Measurements from ENCODE around the gene ENDOD1.
A peak's percentile ranks its signal among the peaks of the same experiment; 100 is the strongest.

The ENDOD1 gene

DNA sequence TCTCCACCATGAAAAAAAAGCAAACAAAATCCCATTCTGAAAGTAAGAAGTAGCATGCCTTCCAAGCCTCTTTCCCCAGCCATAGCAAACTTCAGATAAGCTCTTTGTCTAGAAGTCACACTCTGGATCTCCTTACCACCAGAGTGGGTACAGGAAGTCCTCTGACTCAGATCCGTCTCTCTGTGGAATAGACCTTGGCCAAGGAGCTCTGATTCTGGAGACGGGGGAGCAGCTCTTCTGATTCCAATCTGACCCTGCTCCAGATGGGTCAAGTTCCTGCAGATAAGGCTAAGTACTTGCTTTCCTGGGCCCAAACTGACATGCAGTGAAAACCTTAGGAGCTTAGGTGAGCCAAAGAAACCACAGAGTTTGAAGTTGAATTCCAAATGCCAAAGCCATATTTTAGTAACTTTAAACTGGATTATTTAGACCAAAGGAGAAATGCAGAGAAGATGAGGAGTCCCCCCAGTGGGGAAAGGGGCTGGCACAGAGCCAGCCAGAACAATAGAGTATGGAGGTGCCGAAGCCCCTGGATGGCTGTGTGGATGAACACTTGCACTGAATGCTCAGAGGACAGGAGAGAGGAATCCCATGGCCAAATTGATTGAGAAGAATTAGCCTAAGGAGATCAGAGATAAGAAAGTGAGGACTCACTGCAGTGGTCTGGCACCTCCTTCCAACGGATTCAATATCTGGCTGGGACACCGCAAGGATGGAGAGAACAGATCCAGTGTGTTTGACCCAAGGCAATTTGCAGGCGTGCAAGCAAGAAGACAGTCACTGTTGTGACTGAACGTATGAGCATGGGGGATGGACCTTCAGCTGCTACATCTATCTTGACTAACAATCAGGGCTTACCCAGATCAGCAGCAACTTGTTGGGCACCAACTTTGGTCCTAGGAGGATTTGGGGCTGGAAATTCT lies 54.9 kb downstream of the ENDOD1 start:
- no peak for DNase-seq

DNA sequence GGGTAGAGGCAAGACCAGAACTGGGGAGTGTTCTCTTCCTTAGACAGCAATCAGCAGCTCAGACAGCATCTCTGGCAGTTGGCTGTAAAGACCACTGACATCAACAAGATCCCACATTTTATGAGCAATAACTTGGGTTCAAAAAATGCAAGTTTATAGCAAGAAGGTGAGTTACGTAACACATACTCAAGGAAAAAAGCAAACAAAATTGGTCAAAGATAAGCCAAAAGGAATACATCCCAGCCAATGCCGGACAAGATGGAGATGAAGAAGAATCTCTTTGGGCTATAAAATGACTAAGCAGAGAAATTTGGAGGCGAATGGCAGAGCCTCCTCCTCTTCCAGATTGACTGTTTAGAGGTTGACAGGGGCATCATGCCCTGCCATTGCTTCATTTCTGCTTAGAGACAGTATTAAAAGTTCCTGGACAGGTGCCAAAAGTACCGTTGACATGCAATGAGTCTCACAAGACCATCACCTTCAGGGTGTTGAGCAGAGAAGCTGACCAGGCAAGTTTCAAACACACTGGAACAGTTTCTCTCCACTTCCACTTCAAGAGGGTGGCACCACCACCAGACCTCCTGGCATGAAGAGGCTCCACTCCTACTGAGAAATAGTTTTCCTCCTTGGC lies 55.9 kb downstream of the ENDOD1 start:
- peak; percentile 25 for DNase-seq

DNA sequence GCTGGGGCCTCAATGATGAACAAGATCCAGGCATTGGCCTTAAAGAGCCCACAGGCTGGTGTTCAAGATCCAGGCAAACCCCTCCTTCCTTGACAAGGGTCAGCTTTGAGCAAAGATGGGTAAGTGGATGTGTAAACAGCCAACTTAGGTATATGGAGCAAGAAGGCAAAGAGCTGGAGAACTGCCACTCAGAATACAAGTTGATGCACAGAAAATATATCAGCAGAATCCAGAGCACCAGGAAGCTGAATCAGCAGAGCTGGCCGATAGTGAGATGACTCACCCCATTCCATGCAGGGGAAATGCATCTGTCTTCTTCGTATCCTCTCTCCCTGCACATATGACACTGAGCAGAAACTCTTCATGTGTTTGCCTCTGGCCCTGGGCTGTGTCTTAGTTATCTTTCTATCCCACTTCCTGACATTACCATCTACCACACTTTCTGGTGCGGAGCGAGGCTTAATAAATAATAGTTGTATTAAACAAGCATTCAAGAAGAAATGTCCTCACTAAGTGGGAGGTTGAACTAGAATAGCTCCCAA lies 57.8 kb downstream of the ENDOD1 start:
- DNase-seq: peak; percentile 45

DNA sequence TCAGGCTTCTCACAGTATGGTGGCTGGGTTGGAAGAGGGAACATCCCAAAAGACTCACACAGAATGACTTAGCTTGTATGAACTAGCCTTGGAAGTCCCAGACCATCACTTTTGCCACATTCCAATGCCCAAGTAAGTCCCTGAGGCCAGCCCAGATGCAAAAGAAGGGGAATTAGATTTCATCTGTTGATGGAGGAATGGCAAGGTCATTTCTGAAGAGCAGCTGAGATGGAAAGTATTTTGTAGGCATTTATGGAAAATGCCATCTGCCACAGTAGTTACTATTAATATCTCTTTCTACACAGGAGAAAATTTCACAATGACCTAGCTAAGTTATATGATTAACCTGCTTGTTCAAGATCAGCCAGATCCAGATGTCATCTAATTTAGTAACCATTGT lies 58.8 kb downstream of the ENDOD1 start:
- no peak for DNase-seq

DNA sequence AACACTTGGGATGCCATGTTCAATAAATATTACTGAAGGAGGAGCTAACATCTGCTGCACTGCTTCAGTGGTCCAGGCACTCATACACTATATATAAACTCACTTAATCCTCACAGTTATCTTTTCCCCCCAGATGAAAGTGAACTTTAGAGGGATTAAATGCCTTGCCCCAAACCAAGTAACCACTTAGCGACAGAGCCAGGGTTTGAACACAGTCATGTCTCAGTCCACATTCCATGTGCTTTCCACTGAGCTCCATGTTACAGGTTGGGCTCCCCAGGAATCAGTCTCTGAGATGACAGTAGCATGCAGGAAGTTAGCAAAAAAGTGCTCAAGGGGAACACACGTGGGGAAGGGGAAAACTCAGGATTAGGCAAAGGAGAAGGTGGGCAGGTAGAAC lies 59.3 kb downstream of the ENDOD1 start:
- DNase-seq: no peak

DNA sequence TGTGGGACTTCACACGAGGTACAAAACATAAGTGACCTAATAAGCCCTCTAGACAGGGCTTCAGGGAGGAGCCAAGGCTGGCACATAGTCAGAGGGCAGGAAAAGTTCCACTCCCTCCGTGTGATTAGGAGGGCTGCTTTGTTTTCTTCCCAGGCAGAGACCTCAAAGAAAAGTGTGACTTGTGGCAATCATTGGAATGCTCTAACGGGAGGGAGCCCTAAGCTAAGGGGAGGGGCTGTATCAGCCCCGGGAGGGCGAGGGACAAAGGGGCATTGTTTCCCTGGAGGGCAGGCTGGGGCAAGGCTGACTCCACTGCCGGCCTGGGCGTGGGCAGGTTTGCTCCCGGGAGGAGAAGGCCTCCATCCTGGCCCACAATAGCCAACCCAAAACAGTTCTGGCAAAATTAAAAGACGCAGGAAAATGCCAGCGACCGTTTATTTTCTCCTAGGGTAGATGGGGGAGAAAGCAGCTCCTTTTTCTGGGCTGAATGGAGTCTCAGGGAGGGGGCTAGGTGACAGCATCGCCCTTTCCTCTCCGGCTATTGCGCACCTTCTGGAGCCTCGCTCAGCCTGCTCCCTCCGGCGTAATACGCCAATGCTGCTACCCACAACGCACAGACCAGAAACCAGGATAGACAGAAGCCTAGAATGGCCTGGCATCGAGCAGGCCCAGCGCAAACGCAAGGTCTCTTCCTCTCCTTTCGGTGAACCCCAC lies 60.2 kb downstream of the ENDOD1 start:
- peak; percentile 60 for DNase-seq

DNA sequence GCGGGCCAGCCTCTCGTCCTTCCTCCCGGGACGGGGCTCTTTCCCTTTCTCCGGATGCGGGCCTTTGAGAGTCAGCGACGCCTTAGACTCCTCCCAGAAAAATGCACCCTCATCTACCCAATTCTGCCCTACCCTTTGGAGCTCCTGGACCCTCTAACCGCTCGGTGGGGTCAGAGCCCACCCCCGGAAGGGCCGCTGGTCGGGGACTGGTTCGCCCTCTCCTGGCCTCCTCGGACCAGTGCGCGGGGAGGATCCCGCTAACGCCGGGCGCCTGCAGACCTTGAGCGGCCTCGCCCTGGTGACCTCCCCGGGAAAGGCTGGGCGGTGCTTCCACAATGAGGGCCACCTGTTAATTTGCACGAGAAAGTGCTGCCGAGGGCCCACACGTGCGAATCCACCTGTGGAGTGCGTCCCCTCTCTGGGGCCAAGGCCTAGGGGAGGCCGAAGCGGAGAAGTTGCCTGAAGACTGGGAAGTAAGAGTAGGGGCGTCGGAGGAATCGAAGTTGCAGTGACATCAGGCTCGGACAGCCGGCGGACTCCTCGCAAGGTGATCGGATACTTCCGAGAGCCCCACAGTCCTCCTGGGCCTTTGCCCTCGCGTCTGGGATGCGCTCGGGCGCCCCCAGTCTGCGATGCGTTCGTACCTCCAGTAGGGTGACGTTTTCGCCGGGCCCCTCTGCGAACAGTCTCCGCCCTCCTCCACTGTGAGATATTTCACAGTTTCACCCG lies 61.5 kb downstream of the ENDOD1 start:
- DNase-seq: peak; percentile 98

DNA sequence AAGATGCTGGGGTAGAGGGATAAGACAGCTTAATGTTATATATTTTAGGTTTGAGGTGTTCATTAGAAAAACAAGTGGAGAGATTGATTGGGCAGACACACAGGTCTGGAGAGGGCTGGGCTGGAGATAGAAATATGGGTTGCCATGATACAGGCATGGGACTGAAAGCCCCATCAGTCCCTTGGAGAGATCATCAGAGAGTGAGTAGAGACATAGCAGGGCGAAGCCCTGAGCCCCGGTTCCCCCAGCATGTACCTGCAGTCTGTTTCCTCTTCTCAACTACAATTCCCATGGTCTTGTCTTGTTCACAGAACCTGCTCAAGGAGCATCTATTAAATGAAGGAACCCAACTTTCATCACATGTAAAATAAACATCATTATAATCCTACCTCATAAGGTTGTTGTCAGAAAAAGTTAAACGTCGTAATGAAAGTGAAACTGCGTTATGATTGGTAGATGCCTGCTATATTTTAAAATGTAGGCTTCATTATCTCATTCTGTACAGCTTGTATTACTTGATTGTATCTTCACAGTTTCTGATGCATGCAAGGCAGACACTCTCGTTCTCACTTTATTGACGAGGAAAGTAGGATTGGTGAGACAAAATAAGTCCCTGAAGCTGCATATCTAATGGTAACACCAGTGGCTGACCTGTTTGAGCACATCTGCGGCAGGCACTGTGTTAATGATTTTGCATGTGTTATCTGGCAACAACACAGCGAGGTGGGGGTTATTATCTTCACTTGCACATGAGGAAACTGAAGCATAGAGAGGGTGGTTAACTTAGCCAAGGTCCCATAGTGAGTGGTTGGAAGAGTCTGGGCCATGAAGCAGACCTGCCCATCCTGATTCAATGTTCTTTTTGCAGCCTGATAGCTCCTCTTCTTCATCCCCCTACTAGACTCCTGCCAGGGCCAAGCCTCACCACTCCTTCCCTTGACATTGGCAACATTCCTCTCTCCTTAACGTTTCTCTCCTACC lies 63.5 kb downstream of the ENDOD1 start:
- DNase-seq: no peak

DNA sequence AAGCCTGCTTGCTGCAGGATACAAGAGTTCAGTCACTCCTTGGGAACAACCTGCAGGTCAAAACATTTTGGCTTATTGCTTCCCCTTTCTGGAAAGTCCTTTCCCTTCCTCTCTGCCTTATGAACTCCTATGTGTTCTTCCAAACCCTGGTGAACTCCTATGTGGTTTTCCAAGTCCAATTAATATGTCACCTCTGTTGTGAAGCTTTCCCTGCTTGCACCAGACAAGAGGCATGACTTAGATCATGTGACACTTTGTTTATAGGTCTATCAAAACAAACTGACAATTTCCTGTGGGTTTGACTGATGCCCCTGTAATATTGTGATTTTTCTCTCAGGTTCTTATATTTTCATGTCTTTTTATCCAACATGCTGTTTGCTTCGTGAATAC lies 64.2 kb downstream of the ENDOD1 start:
- DNase-seq: no peak

DNA sequence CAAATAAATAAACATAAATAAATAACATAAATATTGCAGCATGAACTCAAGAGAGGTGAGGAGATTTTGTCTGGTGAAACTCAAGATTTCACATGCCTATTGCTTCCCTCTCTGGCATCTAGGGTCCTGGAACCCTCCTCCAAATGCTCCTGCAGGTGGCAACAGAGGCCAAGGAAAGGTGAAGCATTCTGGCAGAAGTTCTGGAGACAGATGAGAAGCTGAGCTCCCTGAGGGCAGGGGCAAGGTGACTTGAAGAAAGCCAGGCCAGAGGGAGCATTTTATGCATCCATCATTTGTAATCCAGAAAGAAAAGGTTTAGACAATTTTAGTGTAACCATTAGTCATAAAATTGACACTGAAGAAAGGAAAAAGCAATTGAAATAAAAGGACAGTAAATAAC lies 64.9 kb downstream of the ENDOD1 start:
- peak; percentile 89 for DNase-seq

DNA sequence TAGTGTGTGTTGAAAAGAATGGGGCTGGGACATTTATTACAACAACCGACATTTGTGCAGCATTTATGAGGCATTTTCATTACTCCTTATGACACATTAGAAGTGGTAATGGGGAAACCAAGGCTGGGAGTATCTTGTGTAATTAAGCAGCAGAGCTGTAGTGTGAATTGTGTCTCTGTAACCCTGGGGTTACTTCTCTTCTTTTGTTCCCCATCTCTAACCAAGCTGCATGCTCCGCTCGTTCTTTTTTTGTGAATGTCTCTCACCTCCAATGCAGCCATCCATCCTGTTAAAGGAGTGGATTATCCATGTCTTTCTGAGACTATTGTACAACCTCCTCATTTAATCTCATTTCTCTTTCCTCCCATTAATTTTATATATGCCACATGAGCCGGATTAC lies 65.7 kb downstream of the ENDOD1 start:
- DNase-seq: no peak

DNA sequence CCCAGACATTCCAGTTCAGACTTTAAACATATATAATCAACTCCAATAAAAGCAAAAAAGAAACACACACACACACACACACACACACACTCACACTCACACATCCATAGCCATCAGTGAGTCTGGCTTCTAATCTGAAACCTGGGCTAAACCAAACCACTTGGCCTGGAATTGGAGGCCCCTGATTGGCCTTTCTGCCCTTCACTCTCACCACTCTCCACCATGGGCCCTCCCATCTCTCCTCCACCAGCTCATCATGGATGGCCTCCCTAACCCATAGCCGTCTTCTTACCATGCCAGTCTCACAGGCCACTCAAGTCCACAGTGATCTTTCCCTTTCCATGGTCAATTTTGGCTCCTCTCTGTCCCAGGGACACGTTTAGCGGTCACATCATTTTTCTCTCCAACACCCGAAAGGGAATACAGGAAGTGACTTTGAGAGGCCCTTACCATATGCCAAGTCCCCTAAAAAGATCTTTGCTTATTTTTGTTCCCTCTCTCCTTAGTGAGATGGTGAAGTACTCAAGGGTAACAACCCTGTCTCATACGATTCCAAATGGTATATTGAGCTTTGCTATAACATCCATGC lies 66.6 kb downstream of the ENDOD1 start:
- DNase-seq: no peak

DNA sequence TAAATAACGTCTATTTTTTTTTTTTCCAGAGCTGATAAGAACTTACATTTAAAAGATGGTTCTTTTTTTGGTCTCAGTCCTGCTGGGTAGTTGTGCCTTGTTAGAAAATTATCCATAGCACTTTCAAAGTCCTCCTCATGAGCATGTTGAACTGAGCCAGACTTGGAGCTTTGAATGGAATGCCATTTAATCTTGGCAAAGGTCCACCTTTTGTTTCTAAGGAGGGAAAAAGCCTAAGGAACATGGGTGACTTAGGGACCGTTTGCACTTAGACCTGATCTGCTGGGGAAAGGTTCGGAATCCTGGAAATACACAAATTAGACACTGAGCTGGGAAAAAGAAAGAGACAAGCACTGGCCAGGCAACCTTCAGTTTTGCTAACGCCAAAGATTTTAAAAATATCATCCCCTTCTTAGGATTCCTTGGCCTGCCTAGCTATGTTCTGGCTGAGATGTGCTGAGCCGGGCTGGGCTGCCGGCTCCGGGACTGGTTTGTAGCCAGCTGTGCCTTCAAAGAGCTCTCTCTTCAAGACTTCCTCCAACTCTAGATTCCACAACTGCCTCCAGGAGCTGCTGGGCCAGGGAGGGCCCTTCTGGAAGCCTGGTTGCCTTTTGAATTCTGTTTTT lies 67.4 kb downstream of the ENDOD1 start:
- peak; percentile 45 for DNase-seq

DNA sequence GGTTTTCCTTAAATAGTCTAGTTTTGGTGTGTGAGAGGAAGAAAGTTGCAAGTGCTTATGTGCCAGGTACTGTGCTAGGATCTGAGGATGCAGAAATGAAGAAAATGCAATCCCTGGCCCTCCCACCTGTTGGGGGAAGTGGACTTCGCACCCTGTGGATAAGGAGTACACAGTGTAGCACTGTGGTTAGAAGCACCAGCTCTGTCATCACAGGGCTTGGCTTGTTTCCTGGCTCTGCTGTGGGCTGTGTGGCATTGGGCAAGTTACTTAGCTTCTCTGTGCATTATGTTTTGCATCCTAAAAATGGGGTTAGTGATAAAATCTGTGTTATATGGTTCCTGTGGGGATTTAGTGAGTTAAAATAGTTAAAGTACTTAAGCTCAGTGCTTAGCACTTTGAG lies 68.2 kb downstream of the ENDOD1 start:
- no peak for DNase-seq

DNA sequence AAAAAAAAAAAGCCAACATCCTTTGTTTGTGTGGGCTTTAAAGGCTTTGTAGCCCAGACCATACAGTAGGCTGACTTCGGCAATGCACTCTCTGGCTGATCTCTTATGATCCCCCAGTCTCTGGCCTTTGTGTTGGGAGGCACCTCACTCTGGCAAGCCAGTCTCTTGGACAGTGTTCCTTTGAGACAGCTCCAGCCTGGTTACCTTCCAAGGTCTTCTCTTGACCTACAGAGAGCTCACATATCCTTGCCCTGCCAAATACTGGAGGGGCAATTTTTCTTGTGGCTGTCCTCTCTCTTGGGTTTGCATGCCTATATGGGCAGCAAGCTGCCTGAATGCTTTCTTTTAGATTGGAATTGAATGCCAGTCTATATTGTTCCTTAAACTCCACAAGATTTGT lies 71.6 kb downstream of the ENDOD1 start:
- no peak for DNase-seq

DNA sequence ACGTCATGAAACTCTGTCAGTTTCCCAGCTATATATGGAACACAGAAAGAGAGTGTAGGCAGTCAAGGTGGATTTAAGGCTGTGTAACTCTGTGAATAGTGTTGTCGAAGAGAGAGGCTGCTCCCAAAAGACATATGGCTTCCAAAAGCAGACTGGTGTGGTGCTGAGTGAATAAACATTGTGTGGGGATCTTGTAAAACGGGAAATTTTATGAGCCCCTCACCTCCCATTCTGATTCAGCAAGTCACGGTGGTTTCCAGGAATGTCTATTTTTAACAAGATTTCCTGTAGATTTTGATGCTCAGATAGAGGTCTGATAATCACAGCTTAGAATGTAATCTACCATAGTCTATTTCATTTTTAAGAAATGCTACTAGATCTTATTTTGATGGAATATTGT lies 73.5 kb downstream of the ENDOD1 start:
- DNase-seq: no peak

DNA sequence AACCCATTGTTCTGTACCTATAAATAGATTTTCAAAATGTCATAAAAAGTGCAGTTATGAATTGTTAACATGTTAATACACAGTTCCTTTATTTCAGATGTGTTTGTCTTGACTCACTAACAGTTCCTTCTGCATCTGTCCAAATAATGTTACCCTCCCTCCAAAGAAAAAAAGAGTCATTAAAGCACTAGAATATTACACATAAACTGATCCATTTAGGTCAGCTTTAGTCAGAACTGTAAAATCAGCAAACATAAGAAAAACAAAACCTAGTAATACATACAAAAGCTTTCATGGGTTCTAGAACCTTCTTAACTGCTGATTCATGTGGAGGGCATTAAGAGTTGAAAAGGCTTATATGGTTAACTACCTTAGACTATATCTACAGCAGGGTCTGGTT lies 76.0 kb downstream of the ENDOD1 start:
- DNase-seq: no peak

DNA sequence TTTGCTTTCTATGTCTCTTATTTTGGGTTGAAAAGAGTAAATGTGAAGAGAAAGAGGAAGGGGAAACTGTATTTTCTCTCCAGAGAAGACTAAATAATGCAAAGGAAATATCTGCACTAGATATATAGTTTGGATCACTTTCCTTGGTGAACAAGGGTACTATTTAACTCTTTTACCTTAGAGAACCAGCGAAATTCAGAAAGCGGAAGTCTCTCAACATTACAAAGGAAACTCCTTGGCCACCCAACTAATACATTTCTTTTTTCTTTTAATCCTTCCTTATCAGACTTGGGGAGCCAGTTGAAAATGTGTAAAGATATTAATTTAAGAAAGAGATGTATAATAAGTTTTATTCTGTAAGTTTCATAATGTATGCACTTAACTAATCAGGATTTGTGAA lies 77.1 kb downstream of the ENDOD1 start:
- DNase-seq: no peak

DNA sequence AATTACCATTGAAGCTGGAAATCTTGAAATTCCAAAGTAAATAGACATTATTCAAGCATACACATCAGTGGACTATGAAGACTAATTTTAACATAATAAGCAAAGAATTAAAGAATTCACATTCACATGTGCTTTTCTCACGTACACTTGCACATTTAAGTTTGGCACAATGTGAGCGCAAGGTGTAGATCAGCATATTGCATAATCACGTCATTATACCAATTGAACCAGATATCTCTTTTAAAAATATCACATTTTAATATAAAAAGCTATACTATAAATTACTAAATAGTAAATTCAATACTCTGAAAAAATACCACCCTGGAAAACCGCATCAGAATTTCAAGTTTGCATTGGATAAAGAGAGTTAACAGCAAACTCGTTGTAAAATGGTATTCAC lies 80.6 kb downstream of the ENDOD1 start:
- DNase-seq: no peak

DNA sequence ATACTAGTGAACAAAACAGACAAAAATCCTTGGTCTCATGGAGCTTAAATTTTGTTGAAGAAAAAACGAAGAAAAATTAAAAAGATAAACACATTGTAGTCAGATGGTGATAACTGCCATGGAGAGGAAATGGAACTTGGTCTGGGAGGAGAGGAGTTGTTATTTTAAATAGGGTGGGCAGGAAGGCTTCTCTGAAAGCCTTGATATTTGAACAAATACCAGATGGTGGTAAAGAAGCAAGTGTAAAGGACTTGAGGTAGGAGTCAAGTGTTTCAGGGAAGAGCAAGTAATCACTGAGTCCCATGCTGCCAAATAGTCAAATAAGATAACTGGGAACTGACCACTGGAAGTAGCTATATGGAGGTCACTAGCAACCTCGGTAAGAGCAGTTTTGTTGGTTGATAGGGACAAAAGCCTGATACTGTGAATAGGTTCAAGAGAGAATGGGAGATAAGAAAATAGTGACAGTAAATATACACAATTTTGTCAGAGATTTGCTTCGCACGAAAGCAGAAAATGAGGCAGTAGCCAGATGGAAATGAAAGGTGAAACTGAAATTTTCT lies 86.3 kb downstream of the ENDOD1 start:
- no peak for DNase-seq

All from NCI-H69 (cell line).